NCI-H1048 (cell line): ENCODE data around the gene RAB11FIP4.

Experiments used
- DNase-seq: peaks from one replicate; lab custom pipeline; 2025; lab: John Stamatoyannopoulos, UW

Gene RAB11FIP4

GRCh38 chr17:31411707-31412285 lies 20.3 kb downstream of the RAB11FIP4 start:
- no peak for DNase-seq

- DNase-seq, result no peak
These were observed 21.0 kb downstream of the RAB11FIP4 start for GRCh38 chr17:31412511-31412910.

- no peak for DNase-seq
These were observed 21.8 kb downstream of the RAB11FIP4 start for GRCh38 chr17:31413081-31413799.

GRCh38 chr17:31413874-31414549 lies 22.5 kb downstream of the RAB11FIP4 start:
- no peak for DNase-seq

- DNase-seq, result no peak
These were observed 23.1 kb downstream of the RAB11FIP4 start for GRCh38 chr17:31414550-31414918.

GRCh38 chr17:31415004-31415454 lies 23.6 kb downstream of the RAB11FIP4 start:
- no peak for DNase-seq

- DNase-seq, result no peak
These were observed 24.4 kb downstream of the RAB11FIP4 start for GRCh38 chr17:31415640-31416502.

GRCh38 chr17:31416503-31416923 lies 25.0 kb downstream of the RAB11FIP4 start:
- DNase-seq, result no peak

- no peak for DNase-seq
These were observed 25.7 kb downstream of the RAB11FIP4 start for GRCh38 chr17:31417051-31417792.

GRCh38 chr17:31418773-31419350 lies 27.4 kb downstream of the RAB11FIP4 start:
- no peak for DNase-seq

- no peak for DNase-seq
These were observed 31.0 kb downstream of the RAB11FIP4 start for GRCh38 chr17:31422443-31422842.

GRCh38 chr17:31424944-31425281 lies 33.4 kb downstream of the RAB11FIP4 start:
- no peak for DNase-seq

- no peak for DNase-seq
These were observed 34.0 kb downstream of the RAB11FIP4 start for GRCh38 chr17:31425282-31426040.

GRCh38 chr17:31427684-31428083 lies 36.2 kb downstream of the RAB11FIP4 start:
- DNase-seq, result no peak

GRCh38 chr17:31428111-31428510 lies 36.6 kb downstream of the RAB11FIP4 start:
- no peak for DNase-seq

- no peak for DNase-seq
These were observed 37.0 kb downstream of the RAB11FIP4 start for GRCh38 chr17:31428512-31428911.

GRCh38 chr17:31431098-31431851 lies 39.8 kb downstream of the RAB11FIP4 start:
- no peak for DNase-seq

- DNase-seq, result no peak
These were observed 40.6 kb downstream of the RAB11FIP4 start for GRCh38 chr17:31431852-31432658.
